GM19193 (cell line): ENCODE data around the gene MYO10.

Experiments
- POLR2A ChIP-seq: IDR thresholded peaks from 4 replicates; pipeline ENCODE4 v1.6.1; 2011; ENCODE audit not compliant: insufficient read depth, insufficient read length; ENCODE audit errors: extremely low read depth

MYO10 gene

DNA sequence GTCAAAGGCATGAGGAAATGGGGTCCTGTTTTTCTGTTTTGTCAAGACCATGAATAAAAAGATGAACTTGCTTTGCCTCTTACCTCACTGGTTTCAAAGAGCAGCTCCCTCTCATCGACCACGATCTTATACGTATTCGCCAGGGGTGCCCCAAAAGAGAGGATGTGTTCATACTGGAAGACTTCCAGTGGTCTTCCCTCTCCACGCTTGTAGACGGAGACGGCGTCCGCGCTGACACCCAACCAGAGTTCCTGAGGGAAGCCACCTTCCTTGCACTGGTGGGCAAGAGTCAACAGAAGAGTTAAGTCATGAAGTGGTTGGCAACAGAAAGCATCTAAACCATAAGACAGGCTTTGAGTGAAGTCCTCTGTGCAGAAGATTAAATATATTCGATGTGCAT, 267.9 kb downstream of the MYO10 start:
- TF ChIP-seq POLR2A = no peak

DNA sequence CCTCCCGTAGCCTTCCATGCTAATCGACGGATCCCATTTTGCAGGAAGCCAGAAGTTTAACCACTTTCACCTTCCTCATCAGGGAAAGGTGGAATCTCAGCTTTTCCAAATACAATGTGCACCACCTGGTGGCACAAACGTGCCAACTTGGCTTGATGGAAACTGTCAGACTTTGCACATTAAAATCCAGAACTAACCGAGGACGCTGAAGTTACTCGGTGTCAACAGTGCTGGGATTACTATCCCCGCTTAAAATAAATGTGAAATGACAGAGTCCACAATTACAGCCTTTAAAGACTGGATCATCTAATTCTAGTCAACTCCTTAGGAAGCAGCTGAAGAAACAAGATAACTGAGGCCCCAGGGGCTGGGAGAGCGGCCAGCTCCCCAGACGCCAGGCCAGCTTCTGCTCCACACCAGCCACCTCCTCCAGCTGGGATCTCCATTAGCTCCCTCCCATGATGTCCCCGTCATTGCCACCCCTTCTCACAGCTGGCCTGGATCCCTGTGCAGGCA, 269.1 kb downstream of the MYO10 start:
- no peak for TF ChIP-seq POLR2A

DNA sequence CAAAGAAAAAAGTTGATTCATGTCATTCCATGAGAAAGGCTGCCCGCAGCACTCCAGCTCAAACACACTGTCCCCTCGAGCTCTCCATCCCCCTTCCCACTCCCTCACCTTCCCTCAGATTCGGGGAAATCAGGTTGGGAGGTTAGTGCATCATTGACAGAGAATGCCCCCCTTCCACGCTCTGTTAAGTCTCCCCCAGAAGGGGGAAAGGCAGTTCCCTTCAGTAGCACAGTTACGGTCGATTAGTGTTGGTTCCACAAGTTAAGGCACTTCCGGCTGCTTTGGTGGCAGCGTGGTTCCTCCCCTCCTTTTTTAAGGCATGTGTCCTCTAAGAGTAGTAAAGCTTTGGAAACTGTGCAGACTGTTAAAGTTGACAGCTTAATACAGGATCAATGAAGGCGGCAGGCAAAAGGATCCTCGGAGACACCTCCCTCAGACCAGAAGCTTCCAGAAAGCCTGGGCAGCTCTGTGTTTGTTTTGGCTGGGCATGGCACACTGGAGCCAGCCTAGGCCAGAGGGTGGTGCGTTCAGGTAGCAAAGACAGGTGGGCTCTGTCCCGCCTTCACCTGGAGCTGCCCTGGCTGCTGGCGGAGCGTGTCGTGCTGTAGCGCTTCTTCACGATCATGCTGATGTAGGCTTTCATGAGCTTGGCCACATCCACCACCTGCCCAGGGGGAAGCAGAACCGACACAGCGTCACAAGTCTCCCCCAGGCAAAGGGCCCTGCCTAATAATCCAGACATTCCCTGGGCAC, 269.8 kb downstream of the MYO10 start:
- no peak for TF ChIP-seq POLR2A

DNA sequence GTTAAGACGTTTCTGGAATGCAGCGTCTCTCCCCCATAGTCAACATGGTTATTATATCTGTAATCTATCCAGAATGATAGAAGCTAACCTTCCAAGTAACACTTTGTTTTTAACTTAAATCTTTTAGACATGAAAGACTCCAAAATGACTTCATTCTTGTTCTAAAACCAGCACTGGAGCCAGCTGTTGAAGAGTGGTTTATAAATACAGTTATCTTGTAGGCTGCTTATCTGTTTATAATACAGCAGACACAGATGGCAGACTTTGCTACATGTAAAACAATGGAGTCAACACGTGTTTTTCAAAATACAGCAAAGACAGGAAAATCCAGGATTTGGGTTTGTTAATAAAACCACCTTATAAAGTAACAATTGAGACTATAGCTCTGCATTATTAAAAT, 270.5 kb downstream of the MYO10 start:
- TF ChIP-seq POLR2A = no peak

DNA sequence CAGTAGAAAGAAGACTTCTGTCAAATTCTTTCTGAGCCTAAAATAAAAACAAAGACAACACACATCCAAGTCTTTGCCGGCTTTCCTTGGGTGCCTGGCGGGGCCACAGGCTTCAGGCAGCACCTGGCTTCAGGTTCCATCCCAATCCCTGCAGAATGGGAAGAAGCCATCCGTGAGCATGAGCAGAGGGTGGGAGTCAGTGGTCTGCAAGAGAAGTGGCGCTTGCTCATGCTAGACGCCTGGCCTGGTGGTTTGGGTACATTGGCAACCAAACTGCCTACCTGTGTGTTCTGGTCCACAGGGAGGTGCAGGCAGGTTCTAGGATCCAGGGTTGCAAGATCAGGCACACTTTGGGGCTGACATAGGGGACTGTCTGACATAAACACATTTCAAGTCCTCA, 271.7 kb downstream of the MYO10 start:
- no peak for TF ChIP-seq POLR2A

DNA sequence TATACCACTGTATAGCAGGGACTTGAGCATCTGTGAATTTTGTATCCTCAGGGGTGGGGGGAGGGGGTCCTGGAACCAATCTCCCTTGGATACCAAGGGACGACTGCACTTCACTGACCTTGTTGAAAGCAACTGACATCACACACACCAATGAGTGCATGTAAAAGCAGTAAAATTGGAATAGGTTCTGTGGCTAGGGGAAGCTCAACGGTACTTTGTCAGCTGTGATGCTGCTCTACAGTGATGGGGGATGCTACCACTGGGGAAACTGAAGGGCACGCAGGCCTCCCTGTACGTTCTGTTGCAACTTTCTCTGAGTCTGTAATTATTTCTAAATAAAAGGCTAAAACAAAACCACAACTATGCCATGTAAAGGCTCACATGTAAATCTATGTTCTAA, 272.2 kb downstream of the MYO10 start:
- no peak for TF ChIP-seq POLR2A

DNA sequence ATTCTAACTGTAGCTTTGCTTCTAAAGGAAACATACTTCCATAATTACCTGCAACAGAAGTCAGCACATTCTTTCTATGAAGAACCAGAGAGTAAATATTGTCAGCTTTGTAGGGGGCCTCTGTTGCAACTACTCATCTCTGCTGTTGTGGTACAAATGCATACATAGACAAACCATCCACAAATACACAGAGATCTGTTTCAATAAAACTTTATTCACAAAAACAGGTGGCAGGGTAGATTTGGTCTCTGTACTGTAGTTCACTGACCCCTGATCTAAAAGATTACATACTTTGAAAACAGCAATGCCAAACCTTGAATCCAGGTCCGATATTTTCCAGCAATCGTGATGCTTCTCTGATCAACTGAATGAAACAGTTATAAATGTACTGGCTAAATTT, 274.4 kb downstream of the MYO10 start:
- TF ChIP-seq POLR2A = no peak

DNA sequence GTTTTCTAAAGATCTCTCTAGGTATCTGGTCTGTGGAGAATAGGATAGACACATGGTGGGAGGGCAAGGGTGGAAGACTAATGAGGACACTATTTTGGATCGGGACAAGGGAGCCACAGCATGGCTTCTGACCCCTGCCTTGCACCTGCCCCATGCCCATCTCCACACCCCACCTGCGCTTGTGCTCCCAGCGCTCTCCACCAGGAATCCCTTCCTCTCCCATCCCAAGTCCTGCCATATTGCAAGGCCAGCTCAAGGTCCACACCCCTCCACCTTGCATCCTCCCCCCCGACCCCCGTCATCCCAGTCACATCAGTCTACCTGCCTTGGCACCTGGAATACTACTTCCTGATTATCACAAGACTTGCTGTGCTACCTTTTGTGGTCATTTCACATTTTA, 275.1 kb downstream of the MYO10 start:
- no peak for TF ChIP-seq POLR2A

DNA sequence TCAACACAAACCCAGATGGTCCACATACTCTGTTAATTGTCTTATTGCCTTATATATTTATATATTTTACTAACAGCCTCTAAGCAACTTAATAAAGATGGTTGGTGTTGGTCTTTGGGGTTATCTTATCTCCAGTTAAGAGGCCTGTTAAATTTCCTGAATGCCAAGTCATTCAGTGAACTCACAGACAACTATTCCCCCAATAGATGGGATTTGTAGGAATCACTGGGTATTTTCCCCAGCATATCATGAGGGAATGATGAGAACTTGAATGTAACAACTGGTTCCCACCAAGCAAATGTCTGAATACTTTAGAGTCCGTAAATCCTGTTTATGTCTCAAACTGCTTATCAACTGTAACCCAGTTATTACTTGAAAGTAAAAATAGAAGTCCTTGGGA, 276.6 kb downstream of the MYO10 start:
- no peak for TF ChIP-seq POLR2A

DNA sequence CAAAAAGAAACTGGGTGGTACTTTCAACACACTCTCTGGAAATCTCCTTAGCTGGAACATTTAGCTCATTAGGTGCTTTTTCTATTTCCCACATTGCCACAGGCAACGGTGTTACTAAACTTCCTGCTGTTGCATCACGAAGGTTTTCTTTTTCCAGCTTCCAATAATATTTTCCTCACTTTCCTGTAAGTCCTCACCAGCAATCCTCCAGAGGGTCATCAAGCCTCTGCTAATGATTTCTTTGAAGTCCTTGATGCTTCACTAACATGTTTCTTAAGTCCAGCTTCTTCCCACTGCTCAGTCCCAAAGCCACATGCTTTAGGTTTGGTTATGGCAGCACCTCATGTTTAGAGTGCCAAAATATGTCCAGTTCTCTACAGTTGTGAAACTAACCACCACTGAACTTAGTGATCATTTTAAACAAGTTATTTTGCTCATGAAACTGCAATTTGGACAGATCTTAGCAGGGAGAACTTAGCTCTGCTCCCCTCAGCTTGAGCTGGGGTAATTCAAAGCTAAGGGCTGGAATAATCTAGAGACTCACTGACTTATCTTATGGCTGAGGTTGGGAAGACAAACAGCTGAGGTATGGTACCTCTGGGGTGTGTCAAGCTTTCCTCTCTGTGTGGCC, 279.4 kb downstream of the MYO10 start:
- no peak for TF ChIP-seq POLR2A

DNA sequence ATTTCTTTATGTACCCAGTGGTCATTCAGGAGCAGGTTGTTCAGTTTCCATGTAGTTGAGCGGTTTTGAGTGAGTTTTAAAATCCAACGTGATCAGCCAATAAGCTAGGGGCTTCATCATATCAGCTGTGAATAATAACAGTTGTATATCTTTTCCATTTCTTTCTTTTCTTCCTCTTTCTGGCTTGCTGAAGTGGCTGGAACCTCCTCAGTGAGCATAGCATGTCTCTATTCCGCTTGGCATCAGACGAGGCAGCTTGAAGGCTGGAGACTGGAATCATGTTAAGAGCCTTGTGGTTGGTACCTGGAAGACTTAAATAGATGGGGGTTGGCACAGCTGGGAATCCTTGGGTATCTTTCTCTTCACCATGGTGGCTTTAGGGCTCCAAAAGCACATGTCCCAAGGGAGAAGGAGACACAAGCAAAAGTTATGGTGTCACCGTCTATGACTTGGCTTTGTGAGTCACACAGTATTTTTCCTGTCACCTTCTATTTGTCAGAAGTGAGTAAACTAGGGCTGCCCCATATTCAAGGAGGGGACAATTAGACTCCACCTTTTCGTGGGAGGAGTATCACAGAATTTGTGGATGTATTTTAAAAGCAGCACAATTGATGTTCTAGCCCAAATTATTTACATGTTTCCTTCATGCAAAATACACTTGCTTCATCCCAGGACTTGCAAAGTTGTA, 281.3 kb downstream of the MYO10 start:
- no peak for TF ChIP-seq POLR2A

DNA sequence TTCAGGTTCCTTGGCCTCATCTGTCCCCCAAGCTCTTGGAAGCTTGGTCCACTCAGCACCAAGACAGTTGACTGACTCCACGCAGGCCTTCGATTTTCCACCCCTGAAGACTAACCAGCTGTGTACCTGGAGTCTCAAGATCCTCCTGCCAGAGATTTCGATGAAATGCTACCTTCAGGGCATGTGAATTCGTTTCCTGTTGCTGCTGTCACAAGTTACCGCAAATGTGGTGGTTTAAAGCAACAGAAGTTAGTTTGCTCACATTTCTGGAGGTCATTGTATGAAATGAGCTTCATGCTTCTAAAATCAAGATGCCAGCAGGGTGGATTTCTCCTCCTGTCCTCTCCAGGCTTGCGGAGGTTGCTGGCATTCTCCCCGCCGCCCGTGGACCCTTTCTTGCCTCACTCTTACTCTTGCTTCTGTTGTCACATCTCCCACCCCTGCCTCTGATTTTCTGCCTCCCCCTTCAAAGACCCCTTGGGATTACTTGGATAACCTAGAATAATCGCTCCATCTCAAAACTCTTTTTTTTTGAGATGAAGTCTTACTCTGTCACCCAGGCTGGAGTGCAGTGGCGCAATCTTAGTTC, 291.7 kb downstream of the MYO10 start:
- no peak for TF ChIP-seq POLR2A

DNA sequence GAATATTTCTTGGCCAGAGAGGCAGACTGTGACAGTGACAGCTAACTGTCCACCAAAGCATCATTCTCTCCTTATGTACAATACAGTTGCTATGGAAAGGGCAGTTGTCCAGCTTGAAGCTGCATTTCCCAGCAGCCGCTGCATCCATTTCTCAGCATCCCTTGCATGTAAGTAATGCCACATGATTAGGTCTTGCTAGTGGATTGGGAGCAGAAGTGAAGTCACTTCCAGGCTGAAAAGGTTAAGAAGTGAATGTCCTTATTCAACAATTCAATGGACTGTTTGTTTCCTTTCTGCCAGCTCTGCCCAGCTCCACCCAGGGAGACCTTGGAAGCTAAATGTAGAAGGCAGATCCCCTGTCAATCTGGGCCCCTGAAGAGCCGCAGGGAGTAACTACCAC, 293.2 kb downstream of the MYO10 start:
- TF ChIP-seq POLR2A = no peak

DNA sequence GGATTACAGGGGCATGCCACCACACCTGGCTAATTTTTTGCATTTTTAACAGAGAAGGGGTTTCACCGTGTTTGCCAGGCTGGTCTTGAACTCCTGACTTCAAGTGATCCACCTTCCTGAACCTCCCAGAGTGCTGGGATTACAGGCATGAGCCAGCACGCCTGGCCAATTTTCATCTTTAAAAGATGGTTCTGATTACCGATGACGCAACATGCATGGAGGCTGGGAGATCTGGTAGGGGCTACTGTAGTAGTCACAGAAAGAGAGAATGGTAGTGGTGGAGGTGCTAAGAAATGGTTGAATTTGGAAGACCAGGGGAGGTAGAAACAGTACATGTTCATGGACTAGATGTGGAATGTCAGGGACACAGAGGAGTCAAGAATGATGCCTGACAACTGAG, 296.9 kb downstream of the MYO10 start:
- no peak for TF ChIP-seq POLR2A

DNA sequence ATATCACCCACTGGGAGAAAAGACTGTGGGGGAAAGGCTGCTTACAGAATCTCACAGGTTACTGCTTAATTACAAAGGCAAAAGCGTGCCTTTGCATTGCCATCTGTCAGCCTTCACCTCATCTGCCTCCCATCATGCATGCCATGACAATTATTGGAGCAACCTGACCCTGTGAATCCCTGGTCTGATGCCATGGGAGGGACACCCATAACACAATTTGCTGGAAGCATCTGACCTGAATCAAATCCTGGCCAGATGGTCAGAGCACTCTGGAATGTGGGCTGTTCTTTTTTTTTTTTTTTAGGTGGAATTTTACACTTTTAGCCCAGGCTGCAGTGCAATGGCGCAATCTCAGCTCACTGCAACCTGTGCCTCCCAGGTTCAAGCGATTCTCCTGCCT, 307.7 kb downstream of the MYO10 start:
- no peak for TF ChIP-seq POLR2A
